ENCODE measurements around the gene TRPV6. TPM values are rescaled to one million over a fixed set of nuclear protein-coding genes. Genes with fewer than 3 reads are reported as not detected.

Gene TRPV6
- total and polyA plus RNA-seq, 2 experiments from 2014 or later: 0.08 to 0.80 TPM

- TF ChIP-seq ZNF462 (CRISPR knock-in tag; IDR thresholded peaks at IDR 0.05) (no peak), CTCF (conservative IDR thresholded peaks at IDR 0.05; ENCODE audit: low read depth in 2 of 2) (peak; percentile 70 to 84), EZH2 (IDR thresholded peaks at IDR 0.05; ENCODE audit: low read depth, unreplicated experiment) (no peak)
Observed at GRCh38 chr7:142853739-142854371, 31.7 kb downstream of the TRPV6 start (continued).

- Histone ChIP-seq H2AFZ (no peak overlapping the region), H3K79me2 (replicated peaks; ENCODE audit: insufficient read depth) (no peaks in the 10 kb centered on the region), H3K4me3 (no peak overlapping the region), H3K27ac (ENCODE audit: low read depth) (no peak overlapping the region), H3K36me3 (ENCODE audit: insufficient read depth) (no peaks in the 10 kb centered on the region), H3K9me2 (ENCODE audit: insufficient read depth) (no peaks in the 10 kb centered on the region), H4K20me1 (replicated peaks; ENCODE audit: insufficient read depth) (no peaks in the 10 kb centered on the region), H3K4me1 (ENCODE audit: insufficient read depth) (peaks cover 11% of the 10 kb centered on the region), H3K4me2 (no peak overlapping the region), H3F3A (replicated peaks; ENCODE audit: low read depth) (no peaks in the 10 kb centered on the region), H3K27me3 (ENCODE audit: insufficient read depth) (peaks cover 11% of the 10 kb centered on the region)
- ATAC-seq (no peak), DNase-seq (ENCODE audit: low spot score) (no peak)
- peaks cover 15% of the 10 kb centered on the region for H3K4me1 Mint-ChIP-seq
- H3K36me3 Mint-ChIP-seq (ENCODE audit: low read depth): no peaks in the 10 kb centered on the region
- H3K9me3 Mint-ChIP-seq: no peaks in the 10 kb centered on the region; the same call in 2 of the 3 replicates
- peaks cover 12% of the 10 kb centered on the region for H3K27me3 Mint-ChIP-seq (ENCODE audit: insufficient read depth, low read depth, poor library complexity)
- no peak overlapping the region for H3K27ac Mint-ChIP-seq
- H3K4me3 Mint-ChIP-seq: no peak overlapping the region
- TF ChIP-seq NANOG (IDR thresholded peaks at IDR 0.05; ENCODE audit: borderline replicate concordance) (no peak), ZNF114 (CRISPR knock-in tag; IDR thresholded peaks at IDR 0.05) (no peak), REST (IDR thresholded peaks at IDR 0.05; ENCODE audit: unreplicated experiment) (no peak)
Observed at GRCh38 chr7:142851919-142852318, 33.6 kb downstream of the TRPV6 start.

Data from GM23338 (cell line).